Adrenal gland (tissue), 5 donors: ENCODE results near the gene ADGRD2.

Source experiments
- POLR2A ChIP-seq, 2 donors: fragments of 450-650 bp; IDR thresholded peaks; one replicate each; pipeline ENCODE4 v1.6.1; 2017; ENCODE audit warnings: antibody characterized with exemption in 2 of 2, mild to moderate bottlenecking in 2 of 2, moderate library complexity in 1 of 2
- TF ChIP-seq, protein P1 (sequence below), 6 experiments: fragments of 450-650 bp in 4 of 6; fragments of 200-600 bp in 2 of 6; sonication (generic) in 1 of 6; IDR thresholded peaks; 1 replicate in 5 of 6; 2 replicates in 1 of 6; pipeline versions ENCODE4 v1.5.1 to v1.8.0; 2016 to 2021; ENCODE audit warnings: antibody characterized with exemption in 6 of 6, mild to moderate bottlenecking in 2 of 6, moderate library complexity in 1 of 6
- donor health status: DM: no; HTN: no; CAD: no.

DNA sequence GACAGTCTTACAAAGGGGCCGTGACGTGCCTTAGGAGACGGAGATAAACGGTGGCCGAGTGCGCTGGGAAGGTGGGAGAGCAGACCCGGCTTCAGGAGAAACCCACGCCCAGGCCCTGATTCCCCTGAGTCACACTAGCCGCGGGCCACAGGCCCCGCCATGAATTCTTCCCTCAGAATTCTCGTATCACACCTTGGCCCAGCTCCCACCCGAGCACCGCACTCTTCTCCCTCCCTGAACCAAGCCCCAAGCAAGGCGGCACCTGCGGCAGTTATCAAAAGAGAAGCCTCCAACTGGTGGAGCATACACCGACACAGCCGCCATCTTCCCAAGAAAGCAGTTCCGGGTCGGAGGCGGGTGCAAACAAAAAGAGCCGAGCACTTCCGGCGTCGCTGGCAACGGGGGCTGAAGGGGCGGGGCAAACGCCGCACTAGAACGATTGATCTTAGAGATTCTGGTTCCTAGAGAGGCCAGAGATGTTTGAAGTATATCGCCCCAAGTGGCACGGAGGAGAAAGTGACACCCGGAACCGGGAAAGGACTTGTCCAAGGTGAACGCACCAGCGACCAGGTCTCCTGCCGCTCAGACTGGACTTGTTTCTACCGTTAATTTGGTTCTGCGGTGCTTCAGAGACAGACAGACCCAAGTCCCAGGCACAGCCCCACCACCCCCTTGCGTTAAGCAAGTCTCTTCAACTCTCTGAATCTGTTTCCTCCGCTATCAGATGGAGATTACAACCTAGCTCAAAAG, 35.0 kb upstream of the ADGRD2 start, which contains the start of gene PSMB7:
- TF ChIP-seq, protein P1, sequence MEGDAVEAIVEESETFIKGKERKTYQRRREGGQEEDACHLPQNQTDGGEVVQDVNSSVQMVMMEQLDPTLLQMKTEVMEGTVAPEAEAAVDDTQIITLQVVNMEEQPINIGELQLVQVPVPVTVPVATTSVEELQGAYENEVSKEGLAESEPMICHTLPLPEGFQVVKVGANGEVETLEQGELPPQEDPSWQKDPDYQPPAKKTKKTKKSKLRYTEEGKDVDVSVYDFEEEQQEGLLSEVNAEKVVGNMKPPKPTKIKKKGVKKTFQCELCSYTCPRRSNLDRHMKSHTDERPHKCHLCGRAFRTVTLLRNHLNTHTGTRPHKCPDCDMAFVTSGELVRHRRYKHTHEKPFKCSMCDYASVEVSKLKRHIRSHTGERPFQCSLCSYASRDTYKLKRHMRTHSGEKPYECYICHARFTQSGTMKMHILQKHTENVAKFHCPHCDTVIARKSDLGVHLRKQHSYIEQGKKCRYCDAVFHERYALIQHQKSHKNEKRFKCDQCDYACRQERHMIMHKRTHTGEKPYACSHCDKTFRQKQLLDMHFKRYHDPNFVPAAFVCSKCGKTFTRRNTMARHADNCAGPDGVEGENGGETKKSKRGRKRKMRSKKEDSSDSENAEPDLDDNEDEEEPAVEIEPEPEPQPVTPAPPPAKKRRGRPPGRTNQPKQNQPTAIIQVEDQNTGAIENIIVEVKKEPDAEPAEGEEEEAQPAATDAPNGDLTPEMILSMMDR (IDR thresholded peaks at IDR 0.05), result peak; percentile 51 to 90 (median 84)
- peak; percentile 60 to 63 for TF ChIP-seq POLR2A (IDR thresholded peaks at IDR 0.05)
